Activated T-helper 1 cell treated with Interleukin-2 at 50 U/mL for 16 hours (primary cell): ENCODE results near the gene ZNF564.
"Not testable (repeated sequence)": the region's sequence is repeated elsewhere in the genome, so short reads cannot be mapped to it uniquely, and the experiment has no call there.

Experiments used
- DNase-seq: peaks from one replicate; pipeline ENCODE4 v3.0.0-alpha.2; 2020; ENCODE audit warnings: low read depth

The ZNF564 gene

GRCh38 chr19:12551060-12551832, at the start of gene ZNF564:
ZNF564 (minus strand) TSS chr19:12551482; CDS start chr19:12551332, 150 bp downstream.
- DNase-seq, result peak; percentile 83

- DNase-seq, result no peak
Observed at GRCh38 chr19:12597594-12597993, 46.3 kb upstream of the ZNF564 start.

- DNase-seq, result no peak
Observed at GRCh38 chr19:12596927-12597548, 45.8 kb upstream of the ZNF564 start.

GRCh38 chr19:12596485-12596884, 45.2 kb upstream of the ZNF564 start:
- no peak for DNase-seq

- no peak for DNase-seq
Observed at GRCh38 chr19:12581100-12581499, 29.8 kb upstream of the ZNF564 start.

GRCh38 chr19:12580180-12580694, 29.0 kb upstream of the ZNF564 start:
- no peak for DNase-seq

GRCh38 chr19:12578641-12579040, 27.4 kb upstream of the ZNF564 start:
- no peak for DNase-seq

- DNase-seq, result no peak
Observed at GRCh38 chr19:12574036-12574435, 22.8 kb upstream of the ZNF564 start.

- DNase-seq, result no peak
Observed at GRCh38 chr19:12567951-12568350, 16.7 kb upstream of the ZNF564 start.

GRCh38 chr19:12566380-12566779, 15.1 kb upstream of the ZNF564 start:
- DNase-seq, result not testable (repeated sequence)

- DNase-seq, result peak; percentile 81
Observed at GRCh38 chr19:12564016-12564664, 12.9 kb upstream of the ZNF564 start.

GRCh38 chr19:12555456-12555930, 4.2 kb upstream of the ZNF564 start:
- no peak for DNase-seq

- DNase-seq, result no peak
Observed at GRCh38 chr19:12546903-12547302, 4.4 kb downstream of the ZNF564 start.

- no peak for DNase-seq
Observed at GRCh38 chr19:12546068-12546467, 5.2 kb downstream of the ZNF564 start.

- DNase-seq, result no peak
Observed at GRCh38 chr19:12545267-12545666, 6.0 kb downstream of the ZNF564 start.

- no peak for DNase-seq
Observed at GRCh38 chr19:12544401-12544876, 6.8 kb downstream of the ZNF564 start.

- DNase-seq, result no peak
Observed at GRCh38 chr19:12543855-12544254, 7.4 kb downstream of the ZNF564 start.

GRCh38 chr19:12527034-12527836, 24.0 kb downstream of the ZNF564 start:
- DNase-seq, result no peak

- no peak for DNase-seq
Observed at GRCh38 chr19:12526542-12526941, 24.7 kb downstream of the ZNF564 start.

- DNase-seq, result no peak
Observed at GRCh38 chr19:12521996-12522395, 29.3 kb downstream of the ZNF564 start.

- DNase-seq, result no peak
Observed at GRCh38 chr19:12513531-12514061, 37.7 kb downstream of the ZNF564 start.
